HUES48 (cell line): Measurements from ENCODE around the gene UGT1A10.
"Not testable (repeated sequence)": the region's sequence is repeated elsewhere in the genome, so short reads cannot be mapped to it uniquely, and the experiment has no call there.

Source experiments
- H3K27ac ChIP-seq: one replicate; pipeline ENCODE4 v1.7.0; 2013; ENCODE audit warnings: low read depth, low read length, inconsistent platforms
- H3K27me3 ChIP-seq: 2 replicates; pipeline ENCODE4 v1.6.1; 2013; ENCODE audit warnings: mild to moderate bottlenecking, low read length; ENCODE audit not compliant: control insufficient read depth, insufficient read depth
- H3K36me3 ChIP-seq: 2 replicates; pipeline ENCODE4 v1.6.1; 2013; ENCODE audit warnings: low read length; ENCODE audit not compliant: control insufficient read depth, insufficient read depth
- H3K4me1 ChIP-seq: 2 replicates; pipeline ENCODE4 v1.6.1; 2013; ENCODE audit warnings: mild to moderate bottlenecking, low read length; ENCODE audit not compliant: control insufficient read depth, insufficient read depth
- H3K4me3 ChIP-seq: 2 replicates; pipeline ENCODE4 v1.5.1; 2013; ENCODE audit warnings: mild to moderate bottlenecking, low read depth, low read length
- H3K9ac ChIP-seq: 2 replicates; pipeline ENCODE4 v1.6.1; 2013; ENCODE audit warnings: mild to moderate bottlenecking, low read depth, low read length, moderate library complexity
- H3K9me3 ChIP-seq: 2 replicates; pipeline ENCODE4 v1.6.1; 2013; ENCODE audit warnings: low read length; ENCODE audit not compliant: control insufficient read depth, insufficient read depth

UGT1A10 gene

DNA sequence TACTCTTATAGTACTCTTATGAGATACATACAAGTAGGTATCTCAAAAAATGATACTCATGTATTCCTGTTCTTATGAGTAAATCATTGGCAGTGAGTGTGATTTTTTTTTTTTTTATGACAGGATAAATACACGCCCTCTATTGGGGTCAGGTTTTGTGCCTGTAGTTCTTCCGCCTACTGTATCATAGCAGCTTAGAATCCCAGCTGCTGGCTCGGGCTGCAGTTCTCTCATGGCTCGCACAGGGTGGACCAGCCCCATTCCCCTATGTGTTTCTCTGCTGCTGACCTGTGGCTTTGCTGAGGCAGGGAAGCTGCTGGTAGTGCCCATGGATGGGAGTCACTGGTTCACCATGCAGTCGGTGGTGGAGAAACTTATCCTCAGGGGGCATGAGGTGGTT is 18.8 kb upstream of the UGT1A10 start, which contains the start of gene UGT1A8:
UGT1A8 (plus strand) TSS at position 158 of the 400 bp plus-strand sequence; CDS start at position 233, 75 bp downstream.
- H3K4me1 ChIP-seq, H3K4me3 ChIP-seq, H3K36me3 ChIP-seq, H3K27ac ChIP-seq, H3K27me3 ChIP-seq, H3K9ac ChIP-seq, H3K9me3 ChIP-seq: not testable (repeated sequence)

DNA sequence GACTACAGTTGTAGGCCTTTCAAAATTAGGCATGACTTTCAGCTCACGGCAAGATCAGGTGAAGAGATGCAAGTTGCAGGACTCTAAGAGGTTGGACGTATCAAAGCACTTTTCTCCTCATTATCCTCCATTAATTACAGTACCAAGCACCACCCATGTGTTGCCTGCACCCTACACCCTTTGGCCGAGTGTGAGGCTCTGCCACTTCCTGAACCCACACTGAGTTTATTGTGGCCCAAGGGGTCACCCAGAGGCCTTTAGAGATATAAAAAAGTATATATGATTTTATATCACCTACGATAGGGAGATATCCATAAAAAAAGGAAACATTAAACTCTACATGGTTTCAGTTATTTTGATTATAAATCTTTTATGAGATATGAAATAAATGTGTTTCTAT is 16.0 kb upstream of the UGT1A10 start:
- no peak overlapping the region for H3K27ac ChIP-seq
- no peaks in the 10 kb centered on the region for H3K36me3 ChIP-seq
- H3K9ac ChIP-seq = no peak overlapping the region
- no peaks in the 10 kb centered on the region for H3K27me3 ChIP-seq
- H3K4me3 ChIP-seq = no peak overlapping the region
- H3K9me3 ChIP-seq = no peaks in the 10 kb centered on the region; the same call in 1 of the 2 replicates
- no peaks in the 10 kb centered on the region for H3K4me1 ChIP-seq

DNA sequence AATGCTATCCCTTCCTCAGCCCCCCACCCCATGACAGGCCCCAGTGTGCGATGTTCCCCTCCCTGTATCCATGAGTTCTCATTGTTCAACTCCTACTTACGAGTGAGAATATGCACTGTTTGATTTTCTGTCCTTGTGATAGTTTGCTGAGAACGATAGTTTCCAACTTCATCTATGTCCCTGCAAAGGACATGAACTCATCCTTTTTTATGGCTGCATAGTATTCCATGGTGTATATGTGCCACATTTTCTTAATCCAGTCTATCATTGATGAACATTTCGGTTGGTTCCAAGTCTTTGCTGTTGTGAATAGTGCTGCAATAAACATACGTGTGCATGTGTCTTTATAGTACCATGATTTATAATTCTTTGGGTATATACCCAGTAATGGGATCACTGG is 14.4 kb upstream of the UGT1A10 start:
- H3K27ac ChIP-seq, H3K4me3 ChIP-seq, H3K36me3 ChIP-seq, H3K9me3 ChIP-seq, H3K4me1 ChIP-seq, H3K27me3 ChIP-seq, H3K9ac ChIP-seq: not testable (repeated sequence)

DNA sequence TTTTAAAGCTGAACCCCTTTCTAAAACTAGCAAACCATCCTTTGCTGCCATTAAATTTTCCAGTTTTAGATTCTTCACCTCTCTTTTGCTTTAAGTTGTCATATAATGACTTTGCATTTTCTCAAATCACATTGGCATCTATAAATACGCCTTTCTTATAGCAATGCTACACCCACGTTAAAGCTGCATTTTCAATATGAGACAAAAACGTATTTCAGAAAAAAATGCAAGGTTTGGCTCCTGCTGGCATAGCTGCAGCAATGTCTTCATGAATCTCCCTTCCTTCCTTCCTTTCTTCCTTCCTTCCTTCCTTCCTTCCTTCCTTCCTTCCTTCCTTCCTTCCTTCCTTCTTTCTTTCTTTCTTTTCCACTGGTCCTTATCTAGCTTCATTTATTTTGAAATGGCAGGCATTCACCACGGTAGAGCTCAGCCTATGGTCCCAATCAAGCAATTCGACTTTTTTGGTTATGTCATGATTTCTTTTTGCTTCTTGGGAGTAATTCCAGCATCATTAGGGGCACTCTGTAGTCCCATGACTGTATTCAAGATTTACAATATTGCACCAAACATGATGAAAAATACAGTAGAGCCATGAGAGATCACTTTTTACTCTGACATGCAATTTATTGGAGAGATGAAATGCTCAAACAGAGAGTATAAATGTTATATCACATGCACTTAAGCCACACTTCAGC is 8.8 kb upstream of the UGT1A10 start:
- Histone ChIP-seq H3K9ac (no peak overlapping the region), H3K27me3 (no peaks in the 10 kb centered on the region), H3K9me3 (no peaks in the 10 kb centered on the region; the same call in none of the 2 replicates), H3K27ac (no peak overlapping the region), H3K4me3 (no peak overlapping the region), H3K36me3 (no peaks in the 10 kb centered on the region), H3K4me1 (no peaks in the 10 kb centered on the region)

DNA sequence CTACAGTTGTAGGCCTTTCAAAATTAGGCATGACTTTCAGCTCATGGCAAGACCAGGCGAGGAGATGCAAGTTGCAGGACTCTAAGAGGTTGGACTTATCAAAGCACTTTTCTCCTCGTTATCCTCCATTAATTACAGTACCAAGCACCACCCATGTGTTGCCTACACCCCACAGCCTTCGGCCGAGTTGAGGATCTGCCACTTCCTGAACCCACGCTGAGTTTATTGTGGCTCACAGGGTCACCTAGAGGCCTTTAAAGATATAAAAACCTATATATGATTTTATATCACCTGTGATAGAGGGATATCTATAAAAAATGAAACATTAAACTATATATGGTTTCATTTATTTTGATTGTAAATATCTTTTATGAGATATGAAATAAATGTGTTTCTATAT is 2.6 kb downstream of the UGT1A10 start:
- Histone ChIP-seq H3K9me3 (peaks cover 8% of the 10 kb centered on the region), H3K36me3 (no peaks in the 10 kb centered on the region), H3K9ac (no peak overlapping the region), H3K4me3 (no peak overlapping the region), H3K4me1 (no peaks in the 10 kb centered on the region), H3K27me3 (no peaks in the 10 kb centered on the region), H3K27ac (no peak overlapping the region)

DNA sequence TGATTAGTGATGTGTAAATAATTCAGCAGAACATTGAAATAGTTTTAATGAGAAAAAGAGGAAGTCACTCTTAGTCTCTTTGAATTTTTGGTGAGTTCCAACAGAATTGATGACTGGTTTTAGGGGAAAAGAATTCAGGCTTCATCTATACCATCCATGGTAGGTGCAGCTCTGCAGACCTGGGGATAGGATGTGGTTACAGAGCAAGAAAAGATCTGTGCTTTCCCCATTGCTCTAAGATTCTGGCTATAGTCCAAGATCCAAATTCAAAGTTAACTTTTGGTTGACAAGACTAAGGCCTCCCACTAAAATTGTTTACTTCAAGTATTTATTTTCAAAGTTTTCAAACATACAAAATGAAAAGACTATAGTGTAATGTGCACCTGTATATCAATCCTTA is 3.6 kb downstream of the UGT1A10 start:
- H3K36me3 ChIP-seq = no peaks in the 10 kb centered on the region
- no peak overlapping the region for H3K27ac ChIP-seq
- H3K4me3 ChIP-seq = no peak overlapping the region
- no peak overlapping the region for H3K9ac ChIP-seq
- H3K4me1 ChIP-seq = no peaks in the 10 kb centered on the region
- peaks cover 11% of the 10 kb centered on the region for H3K9me3 ChIP-seq
- no peaks in the 10 kb centered on the region for H3K27me3 ChIP-seq

DNA sequence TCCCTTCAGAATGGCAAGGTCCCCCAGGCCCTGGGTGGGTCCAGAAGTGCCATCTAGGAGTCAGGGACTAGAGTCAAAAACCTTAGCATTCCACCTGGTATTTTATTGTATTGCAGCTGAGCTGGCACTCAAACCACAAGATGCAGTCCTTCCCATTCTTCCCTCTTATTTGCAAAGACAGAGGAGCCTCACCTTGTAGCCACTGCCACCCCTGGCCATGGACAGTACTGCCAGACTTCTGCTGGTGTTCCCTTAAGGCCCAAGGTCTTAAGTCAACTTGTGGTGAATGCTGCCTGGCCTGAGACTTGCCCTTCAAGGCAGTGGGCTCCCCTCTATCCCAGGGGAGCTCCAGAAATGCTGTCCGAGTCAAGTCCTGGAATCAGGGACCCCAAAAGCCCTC is 6.9 kb downstream of the UGT1A10 start:
- no peaks in the 10 kb centered on the region for H3K36me3 ChIP-seq
- no peaks in the 10 kb centered on the region for H3K27me3 ChIP-seq
- H3K9ac ChIP-seq = no peak overlapping the region
- no peaks in the 10 kb centered on the region for H3K4me1 ChIP-seq
- no peak overlapping the region for H3K27ac ChIP-seq
- H3K9me3 ChIP-seq = peaks cover 25% of the 10 kb centered on the region
- no peak overlapping the region for H3K4me3 ChIP-seq

DNA sequence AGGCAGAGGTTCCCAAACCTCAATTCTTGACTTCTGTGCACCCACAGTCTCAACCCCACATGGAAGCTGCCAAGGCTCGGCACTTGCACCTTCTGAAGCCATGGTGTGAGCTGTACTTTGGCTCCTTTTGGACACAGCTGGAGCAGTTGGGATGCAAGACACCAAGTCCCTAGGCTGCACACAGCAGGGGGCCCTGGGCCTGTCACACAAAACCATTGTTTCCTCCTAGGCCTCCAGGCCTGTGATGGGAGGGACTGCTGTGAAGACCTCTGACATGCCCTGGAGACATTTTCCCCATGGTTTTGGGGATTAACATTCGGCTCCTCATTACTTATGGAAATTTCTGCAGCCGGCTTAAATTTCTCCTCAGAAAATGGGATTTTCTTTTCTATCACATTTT is 9.8 kb downstream of the UGT1A10 start:
- H3K36me3 ChIP-seq, H3K9ac ChIP-seq, H3K4me1 ChIP-seq, H3K27me3 ChIP-seq, H3K27ac ChIP-seq, H3K4me3 ChIP-seq: not testable (repeated sequence)
- peaks cover 28% of the 10 kb centered on the region for H3K9me3 ChIP-seq

DNA sequence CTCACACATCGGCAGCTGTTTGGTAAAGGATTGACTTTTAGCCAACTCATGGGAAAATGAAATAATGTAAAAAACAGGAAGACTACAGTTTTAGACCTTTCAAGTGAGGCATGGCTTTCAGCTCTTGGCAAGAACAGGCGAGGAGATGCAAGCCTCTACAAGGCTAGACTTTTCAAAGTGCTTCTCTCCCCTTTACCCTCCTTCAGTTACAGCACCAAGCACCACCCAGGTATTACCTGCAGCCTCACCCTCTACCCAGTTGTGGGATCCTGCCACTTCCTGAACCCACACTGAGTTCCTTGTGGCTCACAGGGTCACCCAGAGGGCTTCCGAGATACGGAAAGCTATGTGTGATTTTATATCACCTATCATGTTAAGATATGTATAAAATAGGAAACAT is 14.7 kb downstream of the UGT1A10 start:
- no peaks in the 10 kb centered on the region for H3K4me1 ChIP-seq
- no peaks in the 10 kb centered on the region for H3K27me3 ChIP-seq
- H3K4me3 ChIP-seq = no peak overlapping the region
- H3K9ac ChIP-seq = no peak overlapping the region
- H3K9me3 ChIP-seq = peaks cover 13% of the 10 kb centered on the region; the same call in 1 of the 2 replicates
- no peak overlapping the region for H3K27ac ChIP-seq
- no peaks in the 10 kb centered on the region for H3K36me3 ChIP-seq

DNA sequence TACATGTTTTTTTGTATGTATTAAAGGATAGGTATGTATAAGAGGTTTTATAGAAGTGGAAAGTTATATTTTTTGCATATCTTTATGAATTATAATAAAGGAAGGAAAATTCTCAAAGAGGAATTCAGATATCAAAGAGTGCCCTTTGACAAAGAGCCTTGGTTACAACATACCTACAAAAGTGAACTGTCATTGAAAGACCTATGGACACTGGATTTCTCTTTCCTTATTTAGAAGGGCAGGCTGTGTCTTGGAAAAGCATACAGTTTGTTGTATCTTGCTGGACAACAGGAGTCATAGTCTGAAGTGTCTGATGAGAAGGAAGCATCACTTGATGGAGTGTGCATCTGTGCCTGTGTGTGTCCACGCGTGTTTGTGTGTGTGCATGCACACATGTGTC is 15.2 kb downstream of the UGT1A10 start:
- peaks cover 9% of the 10 kb centered on the region; the same call in 1 of the 2 replicates for H3K9me3 ChIP-seq
- H3K27me3 ChIP-seq = no peaks in the 10 kb centered on the region
- H3K4me1 ChIP-seq = no peaks in the 10 kb centered on the region
- H3K36me3 ChIP-seq = no peaks in the 10 kb centered on the region
- no peak overlapping the region for H3K4me3 ChIP-seq
- no peak overlapping the region for H3K27ac ChIP-seq
- H3K9ac ChIP-seq = no peak overlapping the region

DNA sequence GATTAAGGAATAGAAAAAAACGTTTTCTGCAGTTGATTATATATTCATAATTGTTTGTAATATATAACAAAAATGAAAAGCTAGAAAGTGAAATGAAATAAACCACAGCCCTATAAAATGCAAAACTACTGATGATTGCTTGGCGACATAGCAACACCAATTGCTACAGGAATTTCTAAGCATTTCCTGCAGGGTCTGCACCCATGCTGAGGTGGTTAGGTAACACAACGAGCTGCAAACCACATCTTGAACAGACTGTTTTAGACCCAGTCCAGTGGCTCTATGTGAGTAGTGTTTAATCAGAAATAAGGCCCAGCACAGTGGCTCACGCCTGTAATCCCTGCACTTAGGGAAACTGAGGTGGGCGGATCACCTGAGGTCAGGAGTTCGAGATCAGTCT is 18.3 kb downstream of the UGT1A10 start:
- H3K4me3 ChIP-seq = no peak overlapping the region
- H3K36me3 ChIP-seq = no peaks in the 10 kb centered on the region
- H3K9me3 ChIP-seq = peaks cover 2% of the 10 kb centered on the region; the same call in 1 of the 2 replicates
- no peaks in the 10 kb centered on the region for H3K4me1 ChIP-seq
- no peak overlapping the region for H3K27ac ChIP-seq
- no peak overlapping the region for H3K9ac ChIP-seq
- H3K27me3 ChIP-seq = no peaks in the 10 kb centered on the region
